HepG2 (cell line): ENCODE data around the gene ARHGAP19. TPM values are rescaled to one million over a fixed set of nuclear protein-coding genes. Genes with fewer than 3 reads are reported as not detected.

Source experiments
- CBX5 ChIP-seq: sonication (generic); formaldehyde crosslinking; IDR thresholded peaks from 2 replicates; pipeline ENCODE4 v1.4.0; 2020; ENCODE audit warnings: missing genetic modification reagents, borderline replicate concordance
- DMAP1 ChIP-seq: IDR thresholded peaks from 2 replicates; pipeline ENCODE4 v1.6.1; 2016
- DR1 ChIP-seq: sonication (generic); formaldehyde crosslinking; IDR thresholded peaks from 2 replicates; pipeline ENCODE4 v1.8.0; 2021; ENCODE audit warnings: mild to moderate bottlenecking, missing genetic modification reagents, inconsistent platforms
- FOSL2 ChIP-seq: sonication (generic); formaldehyde crosslinking; IDR thresholded peaks from 2 replicates; pipeline ENCODE4 v1.4.0; 2020; ENCODE audit warnings: missing genetic modification reagents
- FOXA1 ChIP-seq, 2 experiments: fragments of 450-650 bp in 1 of 2; sonication (generic) in 1 of 2; formaldehyde crosslinking in 1 of 2; IDR thresholded peaks; 2 replicates each; pipeline versions ENCODE4 v1.4.0 to v1.6.1; 2016 to 2020; ENCODE audit warnings: missing genetic modification reagents in 1 of 2
- FOXK2 ChIP-seq: fragments of 450-650 bp; IDR thresholded peaks from 2 replicates; pipeline ENCODE4 v1.6.1; 2016
- HDAC2 ChIP-seq: sonication (generic); formaldehyde crosslinking; IDR thresholded peaks from 2 replicates; pipeline ENCODE4 v1.4.0; 2020; ENCODE audit warnings: missing genetic modification reagents
- ISX ChIP-seq: sonication (generic); formaldehyde crosslinking; conservative IDR thresholded peaks from 2 replicates; pipeline ENCODE4 v1.5.0; 2020; ENCODE audit warnings: missing genetic modification reagents
- JUN ChIP-seq: sonication (generic); formaldehyde crosslinking; IDR thresholded peaks from 2 replicates; pipeline ENCODE4 v1.4.0; 2020; ENCODE audit warnings: mild to moderate bottlenecking, missing genetic modification reagents
- MTF1 ChIP-seq: sonication (generic); formaldehyde crosslinking; IDR thresholded peaks from 2 replicates; pipeline ENCODE4 v1.5.0; 2020; ENCODE audit warnings: missing genetic modification reagents
- PITX1 ChIP-seq: sonication (generic); formaldehyde crosslinking; IDR thresholded peaks from 2 replicates; pipeline ENCODE4 v1.5.1; 2020; ENCODE audit warnings: mild to moderate bottlenecking, missing genetic modification reagents
- RARG ChIP-seq: sonication (generic); formaldehyde crosslinking; IDR thresholded peaks from 2 replicates; pipeline ENCODE4 v1.4.0; 2020; ENCODE audit warnings: low read depth, mild to moderate bottlenecking, missing genetic modification reagents
- SMC3 ChIP-seq: IDR thresholded peaks from 2 replicates; pipeline ENCODE4 v1.6.1; 2011; ENCODE audit warnings: low read length, improper control_type of control experiment
- SP5 ChIP-seq: IDR thresholded peaks from 2 replicates; pipeline ENCODE4 v1.6.1; 2016; ENCODE audit warnings: low read depth, borderline replicate concordance
- ZBTB40 ChIP-seq, 2 experiments: fragments of 450-650 bp in 1 of 2; sonication (generic) in 1 of 2; formaldehyde crosslinking in 1 of 2; IDR thresholded peaks; 2 replicates each; pipeline versions ENCODE4 v1.6.1 to v1.8.0; 2016 to 2022; ENCODE audit warnings: antibody characterized with exemption in 1 of 2, mild to moderate bottlenecking in 1 of 2, missing genetic modification reagents in 1 of 2
- ZNF207 ChIP-seq: fragments of 450-650 bp; IDR thresholded peaks from 2 replicates; pipeline ENCODE4 v1.6.1; 2016; ENCODE audit warnings: antibody characterized with exemption, borderline replicate concordance
- ZNF292 ChIP-seq: sonication (generic); formaldehyde crosslinking; IDR thresholded peaks from 2 replicates; pipeline ENCODE4 v1.8.1; 2022; ENCODE audit warnings: mild to moderate bottlenecking, low read depth, missing genetic modification reagents, borderline replicate concordance
- ZNF343 ChIP-seq: sonication (generic); formaldehyde crosslinking; IDR thresholded peaks from 2 replicates; pipeline ENCODE4 v1.4.0; 2020; ENCODE audit warnings: mild to moderate bottlenecking, missing genetic modification reagents
- ZNF567 ChIP-seq: sonication (generic); formaldehyde crosslinking; IDR thresholded peaks from 2 replicates; pipeline ENCODE4 v1.8.1; 2023; ENCODE audit warnings: mild to moderate bottlenecking, missing genetic modification reagents, borderline replicate concordance
- ZNF629 ChIP-seq: sonication (generic); formaldehyde crosslinking; conservative IDR thresholded peaks from 2 replicates; pipeline ENCODE4 v1.5.0; 2020; ENCODE audit warnings: missing genetic modification reagents
- ZNF75D ChIP-seq: sonication (generic); formaldehyde crosslinking; IDR thresholded peaks from 2 replicates; pipeline ENCODE4 v1.8.1; 2023; ENCODE audit warnings: missing genetic modification reagents, mild to moderate bottlenecking, borderline replicate concordance
- ZNF883 ChIP-seq: sonication (generic); formaldehyde crosslinking; IDR thresholded peaks from 2 replicates; pipeline ENCODE4 v1.5.1; 2020; ENCODE audit warnings: mild to moderate bottlenecking, missing genetic modification reagents; ENCODE audit errors: not compliant biosample characterization
- ZNF891 ChIP-seq: sonication (generic); formaldehyde crosslinking; IDR thresholded peaks from 2 replicates; pipeline ENCODE4 v1.5.0; 2020; ENCODE audit warnings: mild to moderate bottlenecking, missing genetic modification reagents
- ZSCAN25 ChIP-seq: sonication (generic); formaldehyde crosslinking; IDR thresholded peaks from 2 replicates; pipeline ENCODE4 v1.8.0; 2022; ENCODE audit warnings: mild to moderate bottlenecking, missing genetic modification reagents
- polyA plus RNA-seq, 8 experiments: library from polyadenylated mRNA; depleted of rRNA in 3 of 8; stranded (reverse) in 7 of 8; unstranded in 1 of 8; fragments of >200 nt; fragmentation: Illumina TruSeq in 4 of 8; extraction: Trizol in 4 of 8; gene quantifications; 2 replicates each; pipeline versions ENCODE4 v1.2.1 to v1.2.3, GENCODE V29; 2011 to 2016; ENCODE audit warnings: low read depth in 4 of 8, missing spikeins in 1 of 8, mixed read lengths in 1 of 8; ENCODE audit not compliant: insufficient read depth in 1 of 8
- total RNA-seq, 5 experiments: library from RNA; depleted of rRNA; stranded (reverse); fragments of >200 nt; fragmentation: Illumina TruSeq; extraction: Trizol; gene quantifications; 2 replicates each; pipeline ENCODE4 v1.2.3, GENCODE V29; 2016; ENCODE audit warnings: low read depth in 1 of 5

ARHGAP19 gene
- total and polyA plus RNA-seq, 2 of the 13 experiments (the other 11 are each of a cell fraction or from before 2014, with no cell fraction given): 7.6 to 10.0 TPM

DNA sequence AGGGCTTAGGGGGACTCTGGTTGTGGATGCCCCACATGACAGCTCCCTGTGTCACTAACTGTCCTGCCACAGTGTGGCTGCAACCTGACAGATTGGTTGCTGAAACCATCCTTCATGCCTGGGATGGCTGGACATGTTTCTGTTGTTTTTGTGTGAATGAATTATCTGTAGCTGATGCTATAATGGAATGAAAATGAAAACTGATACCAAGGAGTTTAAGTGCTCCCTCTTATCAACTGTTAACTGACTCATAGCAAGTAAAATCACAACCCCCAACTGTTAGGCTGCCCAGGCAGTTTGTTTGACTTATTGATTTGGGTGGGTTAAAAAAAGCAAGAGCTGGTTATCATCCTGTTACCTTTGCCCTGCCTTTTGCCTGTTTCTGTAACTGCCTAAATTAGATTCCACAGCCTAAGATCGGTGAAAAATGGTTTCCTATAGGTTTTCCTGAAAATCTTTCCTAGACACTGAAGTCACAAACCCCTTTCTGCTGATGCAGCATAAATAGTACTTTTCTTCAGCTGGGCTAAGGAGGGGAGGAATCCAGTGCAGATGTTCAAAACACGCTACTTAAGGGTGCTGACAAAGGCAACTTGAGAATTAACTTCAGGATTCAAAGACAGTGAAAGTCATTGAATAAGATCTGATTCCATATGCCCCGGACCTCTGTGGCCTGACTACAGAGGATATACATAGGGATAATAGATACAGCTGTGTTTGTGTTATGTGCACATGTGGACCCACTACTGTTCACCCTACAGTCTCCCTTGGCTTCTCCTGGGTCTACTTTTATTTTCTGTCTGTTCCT lies 36.4 kb upstream of the ARHGAP19 start (continued):
- TF ChIP-seq CBX5 (CRISPR knock-in tag): no peak
- TF ChIP-seq PITX1 (CRISPR knock-in tag): peak; percentile 80
- peak; percentile 92 for TF ChIP-seq HDAC2 (CRISPR knock-in tag)
- peak; percentile 64; the same call in 1 of the 2 replicates for TF ChIP-seq SP5
- TF ChIP-seq ZSCAN25: no peak
- TF ChIP-seq RARG (CRISPR knock-in tag): no peak
- peak; percentile 79; the same call in 1 of the 2 replicates for TF ChIP-seq ZNF292 (CRISPR knock-in tag)
- TF ChIP-seq ISX (CRISPR knock-in tag): no peak
- no peak for TF ChIP-seq ZNF343 (CRISPR knock-in tag)
- TF ChIP-seq FOSL2: peak; percentile 93
- TF ChIP-seq DR1 (CRISPR knock-in tag): no peak
- TF ChIP-seq FOXA1 (IDR thresholded peaks at IDR 0.05): no peak
- peak; percentile 39; the same call in 1 of the 2 replicates for TF ChIP-seq FOXA1 (CRISPR knock-in tag; IDR thresholded peaks at IDR 0.05)
- TF ChIP-seq ZNF891 (CRISPR knock-in tag): no peak
- no peak for TF ChIP-seq ZNF883 (CRISPR knock-in tag)
- TF ChIP-seq DMAP1 (CRISPR knock-in tag): no peak
- no peak for TF ChIP-seq FOXK2
- TF ChIP-seq ZNF207: no peak
- no peak for TF ChIP-seq JUN (CRISPR knock-in tag)
- no peak for TF ChIP-seq ZBTB40 (IDR thresholded peaks at IDR 0.05)
- no peak for TF ChIP-seq ZBTB40 (CRISPR knock-in tag; IDR thresholded peaks at IDR 0.05)
- TF ChIP-seq ZNF75D (CRISPR knock-in tag): no peak
- TF ChIP-seq ZNF629 (CRISPR knock-in tag): no peak
- TF ChIP-seq MTF1 (CRISPR knock-in tag): no peak
- TF ChIP-seq SMC3: no peak; the same call in 1 of the 2 replicates
- no peak for TF ChIP-seq ZNF567 (CRISPR knock-in tag)
